Measurements from ENCODE around the gene SPAG5. TPM values are rescaled to one million over a fixed set of nuclear protein-coding genes. Genes with fewer than 3 reads are reported as not detected.
A peak's percentile ranks its signal among the peaks of the same experiment; 100 is the strongest.

Gene SPAG5, protein sequence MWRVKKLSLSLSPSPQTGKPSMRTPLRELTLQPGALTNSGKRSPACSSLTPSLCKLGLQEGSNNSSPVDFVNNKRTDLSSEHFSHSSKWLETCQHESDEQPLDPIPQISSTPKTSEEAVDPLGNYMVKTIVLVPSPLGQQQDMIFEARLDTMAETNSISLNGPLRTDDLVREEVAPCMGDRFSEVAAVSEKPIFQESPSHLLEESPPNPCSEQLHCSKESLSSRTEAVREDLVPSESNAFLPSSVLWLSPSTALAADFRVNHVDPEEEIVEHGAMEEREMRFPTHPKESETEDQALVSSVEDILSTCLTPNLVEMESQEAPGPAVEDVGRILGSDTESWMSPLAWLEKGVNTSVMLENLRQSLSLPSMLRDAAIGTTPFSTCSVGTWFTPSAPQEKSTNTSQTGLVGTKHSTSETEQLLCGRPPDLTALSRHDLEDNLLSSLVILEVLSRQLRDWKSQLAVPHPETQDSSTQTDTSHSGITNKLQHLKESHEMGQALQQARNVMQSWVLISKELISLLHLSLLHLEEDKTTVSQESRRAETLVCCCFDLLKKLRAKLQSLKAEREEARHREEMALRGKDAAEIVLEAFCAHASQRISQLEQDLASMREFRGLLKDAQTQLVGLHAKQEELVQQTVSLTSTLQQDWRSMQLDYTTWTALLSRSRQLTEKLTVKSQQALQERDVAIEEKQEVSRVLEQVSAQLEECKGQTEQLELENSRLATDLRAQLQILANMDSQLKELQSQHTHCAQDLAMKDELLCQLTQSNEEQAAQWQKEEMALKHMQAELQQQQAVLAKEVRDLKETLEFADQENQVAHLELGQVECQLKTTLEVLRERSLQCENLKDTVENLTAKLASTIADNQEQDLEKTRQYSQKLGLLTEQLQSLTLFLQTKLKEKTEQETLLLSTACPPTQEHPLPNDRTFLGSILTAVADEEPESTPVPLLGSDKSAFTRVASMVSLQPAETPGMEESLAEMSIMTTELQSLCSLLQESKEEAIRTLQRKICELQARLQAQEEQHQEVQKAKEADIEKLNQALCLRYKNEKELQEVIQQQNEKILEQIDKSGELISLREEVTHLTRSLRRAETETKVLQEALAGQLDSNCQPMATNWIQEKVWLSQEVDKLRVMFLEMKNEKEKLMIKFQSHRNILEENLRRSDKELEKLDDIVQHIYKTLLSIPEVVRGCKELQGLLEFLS
- 1 to 10 TPM in 2 of 3 donors, under 1 TPM in 1; 0.73 to 4.1 (median 3.2) TPM for polyA plus RNA-seq

DNA sequence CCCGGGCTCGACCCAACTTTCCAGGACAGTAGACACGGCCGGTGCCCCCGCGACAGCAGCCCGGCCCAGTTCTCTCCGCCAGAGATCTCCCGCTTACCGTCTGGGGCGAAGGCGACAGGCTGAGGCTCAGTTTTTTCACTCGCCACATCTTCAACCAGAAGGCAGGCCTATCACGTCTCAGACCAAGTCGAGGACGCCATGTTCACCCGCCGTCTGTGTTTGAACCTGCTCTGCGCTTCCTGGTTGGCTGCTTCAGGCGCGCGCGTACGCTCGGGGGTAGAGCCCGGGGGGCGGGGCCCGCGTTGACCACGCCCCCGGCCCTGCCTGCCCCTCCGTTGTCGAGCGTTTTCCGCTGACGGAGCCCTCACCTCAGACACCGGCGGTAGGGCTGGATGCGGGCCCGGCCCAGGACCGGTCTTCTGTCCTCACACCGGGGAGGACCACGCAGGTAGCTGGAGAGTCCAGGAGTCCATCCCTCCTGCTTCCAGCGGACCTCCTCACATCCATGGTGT lies at the start of gene SPAG5:
TSS of gene SPAG5 (minus strand) at position 227 of the 512 bp plus-strand sequence. CDS start at position 148, 79 bp downstream.
- peaks cover 2 to 13% (median 6%) of the 10 kb centered on the region in 3 donors for H3K27me3 Mint-ChIP-seq (ENCODE audit: low read depth in 3 of 3)
- peak within 1 kb of the TSS; percentile 89 to 99 (median 97) for H3K4me3 Mint-ChIP-seq

DNA sequence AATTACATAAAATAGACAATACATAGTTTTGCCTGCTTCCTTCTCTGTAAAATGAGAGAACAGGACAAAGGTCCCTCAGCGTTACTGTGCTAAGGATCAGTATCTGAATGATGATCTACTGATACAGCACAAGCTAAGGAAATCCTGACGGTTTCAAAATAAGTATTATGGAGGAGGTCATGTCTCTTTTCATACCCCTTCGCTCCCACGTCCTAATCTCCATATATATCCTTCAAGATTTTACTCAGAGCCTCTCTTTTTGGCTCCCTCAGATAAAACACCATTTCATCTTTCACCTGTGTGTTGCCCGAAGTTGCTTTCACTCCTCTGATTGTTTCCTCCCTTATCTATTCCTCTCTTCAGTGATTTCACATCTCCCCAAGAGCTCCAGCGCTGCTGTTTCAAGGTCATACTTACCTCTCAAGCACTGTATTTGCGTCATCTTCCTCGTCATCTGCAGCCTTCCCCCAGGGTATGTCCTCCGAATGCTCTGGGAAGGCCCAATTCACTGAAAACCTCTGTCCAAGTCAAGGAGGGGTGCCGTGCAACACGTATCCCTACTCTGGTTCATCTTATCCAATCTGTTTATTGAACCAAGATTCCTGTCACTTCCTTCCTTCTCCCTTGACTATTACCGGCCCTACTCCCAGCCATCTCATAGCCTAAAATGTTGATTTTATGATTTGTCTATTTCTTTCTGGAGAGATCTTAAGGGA lies 47.4 kb upstream of the SPAG5 start:
- peaks cover 0 to 10% (median 3%) of the 10 kb centered on the region in 3 donors for H3K36me3 Mint-ChIP-seq
- H3K27ac Mint-ChIP-seq: peak overlapping the region; percentile 94 to 99 (median 97)
- H3K27me3 Mint-ChIP-seq (ENCODE audit: low read depth in 3 of 3): peaks cover 0 to 9% (median 4%) of the 10 kb centered on the region in 3 donors
- no peak for DNase-seq
- no peaks in the 10 kb centered on the region for H3K9me3 Mint-ChIP-seq
- H3K4me1 Mint-ChIP-seq: peaks cover 39% of the 10 kb centered on the region in 2 donors
- H3K4me3 Mint-ChIP-seq: peak overlapping the region; percentile 78 to 96 (median 89)

More for the DNA sequence above, at the start of gene SPAG5:
- peak; percentile 93 to 95 (median 95) for DNase-seq
- Mint-ChIP-seq H3K4me1 (peaks cover 17 to 28% of the 10 kb centered on the region in 2 donors), H3K27ac (peak within 1 kb of the TSS; percentile 97 to 99 (median 99)), H3K36me3 (no peaks in the 10 kb centered on the region), H3K9me3 (no peaks in the 10 kb centered on the region)

DNA sequence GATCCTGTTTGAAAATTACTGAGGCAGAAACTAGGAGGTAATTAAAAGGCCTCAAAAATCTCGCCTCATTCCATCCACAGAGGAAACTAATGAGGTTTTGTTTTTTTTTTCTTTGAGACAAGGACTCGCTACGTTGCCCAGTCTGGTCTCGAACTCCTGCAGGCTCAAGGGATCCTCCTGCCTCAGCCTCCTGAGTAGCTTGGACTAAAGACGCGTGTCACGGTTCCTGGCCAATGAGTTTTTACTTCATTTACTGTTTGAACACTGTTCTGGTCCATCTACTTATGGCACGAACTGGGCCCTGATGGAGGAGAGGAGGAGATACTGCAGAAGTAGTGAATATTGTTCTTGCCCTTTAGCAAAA lies 46.7 kb upstream of the SPAG5 start:
- DNase-seq: peak in 1 of 3 donors; percentile 5
- peak overlapping the region; percentile 78 to 96 (median 89) for H3K4me3 Mint-ChIP-seq
- peak overlapping the region; percentile 94 to 99 (median 97) for H3K27ac Mint-ChIP-seq
- peaks cover 39 to 41% of the 10 kb centered on the region in 2 donors for H3K4me1 Mint-ChIP-seq
- no peaks in the 10 kb centered on the region for H3K9me3 Mint-ChIP-seq
- peaks cover under 1 to 12% (median 3%) of the 10 kb centered on the region in 3 donors for H3K36me3 Mint-ChIP-seq
- peaks cover 0 to 9% (median 4%) of the 10 kb centered on the region in 3 donors for H3K27me3 Mint-ChIP-seq (ENCODE audit: low read depth in 3 of 3)

DNA sequence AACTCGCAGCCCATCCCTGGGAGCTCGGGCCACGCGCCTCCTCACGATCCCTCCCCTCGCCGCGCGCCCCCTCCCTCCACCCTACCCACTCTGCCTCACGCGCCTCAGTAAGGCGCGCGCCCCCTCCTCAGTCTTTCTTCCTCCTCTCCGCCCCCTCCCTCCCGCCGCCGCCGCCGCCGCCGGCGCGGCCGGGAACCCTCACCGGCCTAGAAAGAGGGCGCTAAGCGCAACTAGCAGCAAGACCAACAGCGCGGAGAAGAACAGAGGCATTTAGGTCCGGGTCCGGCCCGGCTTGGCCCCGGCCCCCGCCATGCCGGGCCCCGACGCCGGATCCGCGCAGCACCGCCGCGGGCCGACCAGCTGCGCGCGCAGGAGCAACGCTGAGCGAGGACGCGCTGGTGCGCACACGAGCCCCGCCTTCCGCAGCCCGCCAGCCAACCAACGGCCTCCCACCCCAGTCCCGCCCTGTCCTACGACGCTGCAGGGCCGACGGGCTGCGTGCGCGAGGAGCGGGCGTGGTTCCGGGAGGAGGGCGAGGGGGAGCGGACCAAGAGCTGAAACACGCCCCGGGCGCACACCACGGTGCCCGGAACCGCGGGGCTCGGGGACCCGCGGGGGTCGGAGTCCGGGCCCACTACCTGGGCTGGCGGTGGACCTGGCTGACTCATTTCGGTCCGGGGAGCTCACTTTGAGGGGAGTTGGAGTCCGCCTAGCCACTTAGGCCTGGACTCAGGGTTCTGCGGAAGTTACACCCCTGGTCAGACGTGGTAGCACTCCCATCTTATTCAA lies 46.2 kb upstream of the SPAG5 start, which contains the start of gene BLTP2:
TSS of gene BLTP2 (minus strand) at position 372 of the 789 bp plus-strand sequence. CDS start at position 270, 102 bp downstream.
- DNase-seq: peak; percentile 92 to 94 (median 94)
- H3K4me1 Mint-ChIP-seq: peaks cover 39 to 44% of the 10 kb centered on the region in 2 donors

DNA sequence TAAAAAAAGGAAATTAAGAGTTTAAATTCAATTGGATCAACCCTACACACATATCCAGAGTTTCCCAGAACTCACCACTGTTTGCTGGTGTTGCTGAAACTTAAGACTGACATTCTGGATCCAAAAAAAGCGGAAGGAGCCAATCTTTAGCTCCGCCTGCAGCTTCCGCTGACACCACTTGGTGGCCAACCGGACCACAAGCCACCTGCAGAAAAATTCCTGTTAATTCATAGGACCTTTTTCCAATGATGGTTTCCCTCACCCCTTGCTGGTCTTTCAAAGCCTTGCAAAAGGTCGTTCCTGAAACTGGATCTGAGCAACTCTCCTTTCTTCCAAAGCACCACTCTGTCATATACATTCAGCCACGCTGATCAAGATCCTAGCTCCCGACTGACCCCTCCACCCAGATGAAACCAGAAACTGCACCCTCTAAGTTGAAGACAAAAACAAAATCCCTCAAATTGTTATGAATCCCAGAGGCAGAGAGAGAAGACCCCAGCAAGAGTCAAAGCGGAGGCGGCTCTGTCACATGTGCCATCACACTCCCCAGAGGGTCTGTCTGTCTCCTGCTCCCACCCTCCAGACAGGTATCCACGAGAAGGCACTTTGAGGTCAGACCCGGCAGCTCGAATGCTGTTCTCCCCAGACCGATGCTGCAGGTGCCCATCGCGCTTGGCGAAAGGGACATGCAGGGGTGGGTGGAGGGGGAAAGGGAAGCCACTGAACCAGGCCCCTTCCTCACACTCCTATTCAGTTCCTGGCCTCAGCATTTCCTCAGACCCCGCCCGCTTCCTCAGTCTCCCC lies 45.4 kb upstream of the SPAG5 start:
- Mint-ChIP-seq H3K27me3 (ENCODE audit: low read depth in 3 of 3) (peaks cover 0 to 10% (median 4%) of the 10 kb centered on the region in 3 donors), H3K4me3 (peak overlapping the region; percentile 89 to 99 (median 96)), H3K27ac (peak overlapping the region; percentile 89 to 97 (median 92)), H3K36me3 (peaks cover 7 to 22% (median 10%) of the 10 kb centered on the region in 3 donors), H3K4me1 (peaks cover 41 to 48% of the 10 kb centered on the region in 2 donors), H3K9me3 (no peaks in the 10 kb centered on the region)
- peak; percentile 16 to 27 (median 20) for DNase-seq

More for the DNA sequence above, 46.2 kb upstream of the SPAG5 start, which contains the start of gene BLTP2:
- Mint-ChIP-seq H3K27me3 (ENCODE audit: low read depth in 3 of 3) (peaks cover 0 to 9% (median 4%) of the 10 kb centered on the region in 3 donors), H3K9me3 (no peaks in the 10 kb centered on the region), H3K27ac (peak within 1 kb of the TSS; percentile 94 to 99 (median 97)), H3K36me3 (peaks cover 5 to 16% (median 7%) of the 10 kb centered on the region in 3 donors), H3K4me3 (peak within 1 kb of the TSS; percentile 89 to 99 (median 96))

DNA sequence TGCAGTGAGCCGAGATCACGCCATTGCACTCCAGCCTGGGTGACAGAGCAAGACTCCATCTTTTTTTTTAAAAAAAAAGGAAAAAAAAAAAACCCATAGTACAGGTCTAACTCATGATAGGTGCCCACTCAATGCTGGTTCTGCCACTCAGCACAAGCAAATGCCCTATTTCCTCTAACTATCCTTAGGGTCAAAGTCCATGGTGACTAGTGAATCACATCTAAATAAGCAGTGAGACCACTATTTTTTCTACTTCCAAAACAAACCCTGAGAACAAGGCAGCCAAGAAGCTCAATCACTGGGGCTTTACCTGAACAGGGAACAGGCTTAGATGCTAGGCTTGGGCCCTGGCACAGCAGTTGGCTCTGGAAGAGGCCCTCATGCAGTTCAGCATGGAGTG lies 42.8 kb upstream of the SPAG5 start:
- no peak overlapping the region for H3K4me3 Mint-ChIP-seq
- peaks cover 0 to 11% (median 4%) of the 10 kb centered on the region in 3 donors for H3K27me3 Mint-ChIP-seq (ENCODE audit: low read depth in 3 of 3)
- peaks cover 36 to 51% of the 10 kb centered on the region in 2 donors for H3K4me1 Mint-ChIP-seq
- no peak overlapping the region for H3K27ac Mint-ChIP-seq
- no peak for DNase-seq
- peaks cover 16 to 34% (median 21%) of the 10 kb centered on the region in 3 donors for H3K36me3 Mint-ChIP-seq
- H3K9me3 Mint-ChIP-seq: no peaks in the 10 kb centered on the region

DNA sequence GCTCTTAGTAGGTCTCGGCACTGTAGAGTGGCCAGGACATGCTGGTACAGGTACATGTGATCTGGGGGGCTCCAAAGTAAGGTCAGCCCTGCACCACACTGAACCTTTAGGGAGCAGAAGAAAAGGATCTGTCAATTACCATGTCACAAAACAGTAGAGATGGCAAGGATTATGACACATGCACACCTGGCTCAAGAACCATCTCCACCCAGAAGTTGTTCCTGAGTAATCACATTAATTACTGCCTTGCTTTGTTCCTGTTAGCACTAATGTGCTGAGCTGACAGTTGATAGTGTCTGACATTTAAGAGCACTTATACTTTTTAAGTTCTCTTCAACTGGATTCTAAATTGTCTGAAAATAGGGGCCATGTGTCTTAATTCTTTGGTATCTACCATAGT lies 36.7 kb upstream of the SPAG5 start:
- H3K4me1 Mint-ChIP-seq: peaks cover 10 to 39% of the 10 kb centered on the region in 2 donors
- H3K4me3 Mint-ChIP-seq: no peak overlapping the region
- no peaks in the 10 kb centered on the region for H3K9me3 Mint-ChIP-seq
- DNase-seq: no peak
- peaks cover 0 to 4% (median 1%) of the 10 kb centered on the region in 3 donors for H3K27me3 Mint-ChIP-seq (ENCODE audit: low read depth in 3 of 3)
- H3K27ac Mint-ChIP-seq: peak overlapping the region in 1 of 6 donors; percentile 21
- H3K36me3 Mint-ChIP-seq: peaks cover 29 to 69% (median 39%) of the 10 kb centered on the region in 3 donors

DNA sequence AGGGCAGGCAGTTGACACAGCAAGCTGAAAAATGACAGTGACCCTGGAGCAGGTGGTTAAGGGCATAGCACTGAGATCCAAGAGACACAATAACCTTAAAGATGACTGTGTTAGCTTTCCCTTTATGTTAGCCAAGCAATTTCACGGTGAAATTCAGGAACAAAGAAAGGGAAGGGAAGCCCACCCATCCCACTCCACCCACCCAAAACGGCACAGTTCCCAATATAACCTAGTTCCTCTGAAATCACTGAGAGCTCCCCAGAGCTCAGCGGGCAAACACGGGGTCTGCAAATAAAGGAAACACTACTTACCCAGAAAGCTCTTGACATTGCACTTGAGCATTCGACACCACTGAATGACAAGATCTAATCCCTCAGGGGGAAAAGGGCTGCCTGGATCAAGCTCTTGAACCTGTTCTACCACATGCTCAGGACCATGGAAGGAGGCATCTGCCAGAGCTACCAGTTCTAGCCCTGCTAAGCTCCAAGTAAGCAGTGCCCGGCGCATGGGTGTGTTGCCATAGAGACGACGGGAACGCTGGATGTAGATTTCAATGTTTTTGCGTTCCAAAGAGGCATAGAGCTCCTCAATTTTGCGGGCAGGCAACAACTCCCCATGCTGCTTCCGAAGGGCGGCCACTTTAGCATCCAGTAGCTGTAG lies 35.5 kb upstream of the SPAG5 start:
- Mint-ChIP-seq H3K27me3 (ENCODE audit: low read depth in 3 of 3) (peaks cover 0 to 4% (median 1%) of the 10 kb centered on the region in 3 donors), H3K36me3 (peaks cover 26 to 60% (median 32%) of the 10 kb centered on the region in 3 donors), H3K4me3 (no peak overlapping the region), H3K9me3 (no peaks in the 10 kb centered on the region), H3K27ac (no peak overlapping the region), H3K4me1 (peaks cover 8 to 34% of the 10 kb centered on the region in 2 donors)
- DNase-seq: no peak

DNA sequence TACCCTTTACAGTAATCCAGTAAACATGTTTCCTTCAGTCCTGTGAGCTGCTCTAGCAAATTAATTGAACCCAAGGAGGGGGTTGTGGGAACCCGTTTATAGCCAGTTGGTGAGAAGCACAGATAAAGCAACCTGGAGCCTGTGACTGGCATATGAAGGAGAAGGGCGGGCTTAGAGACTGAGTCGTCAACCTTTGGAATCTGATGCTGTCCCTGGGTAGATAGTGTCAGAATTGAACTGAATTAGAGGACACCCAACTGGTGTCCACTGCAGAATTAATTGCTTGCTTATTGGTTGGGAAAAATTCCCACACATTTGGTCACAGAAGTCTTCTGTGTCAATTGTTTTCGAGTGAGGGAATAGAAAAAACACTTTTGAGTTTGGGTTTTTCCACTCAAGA lies 28.0 kb upstream of the SPAG5 start:
- no peak for DNase-seq
- Mint-ChIP-seq H3K9me3 (no peaks in the 10 kb centered on the region), H3K36me3 (peaks cover 14 to 37% (median 32%) of the 10 kb centered on the region in 3 donors), H3K4me3 (no peak overlapping the region), H3K27me3 (ENCODE audit: low read depth in 3 of 3) (peaks cover 0 to 2% (median 0%) of the 10 kb centered on the region in 3 donors), H3K27ac (peak overlapping the region in 3 of 6 donors; percentile 15 to 61 (median 45)), H3K4me1 (peaks cover 0 to 2% of the 10 kb centered on the region in 2 donors)

DNA sequence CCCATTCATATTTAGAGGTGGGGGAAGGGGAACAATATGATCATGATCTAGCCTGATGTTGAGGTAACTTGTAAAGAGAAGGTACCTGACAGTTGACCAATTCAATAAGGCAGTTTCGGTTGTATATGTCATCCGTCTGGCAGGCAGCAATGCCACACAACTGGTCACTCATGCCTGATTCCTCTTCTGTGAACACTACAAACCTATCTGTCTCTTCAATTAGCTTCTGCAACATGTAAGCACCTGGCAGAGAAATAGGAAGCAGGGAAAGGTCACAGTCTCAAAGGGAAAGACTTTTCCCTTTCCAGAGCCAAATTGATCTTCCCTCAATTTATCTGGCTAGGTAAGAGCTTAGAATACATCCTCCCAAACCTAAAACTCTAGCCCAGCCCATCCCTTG lies 25.3 kb upstream of the SPAG5 start:
- Mint-ChIP-seq H3K4me1 (peaks cover 0 to 2% of the 10 kb centered on the region in 2 donors), H3K27ac (peak overlapping the region in 1 of 6 donors; percentile 6), H3K9me3 (no peaks in the 10 kb centered on the region), H3K4me3 (no peak overlapping the region), H3K27me3 (ENCODE audit: low read depth in 3 of 3) (no peaks in the 10 kb centered on the region), H3K36me3 (peaks cover 19 to 56% (median 49%) of the 10 kb centered on the region in 3 donors)
- no peak for DNase-seq

Measured in immature natural killer cell (primary cell).